GM13977 (cell line): ENCODE measurements around the gene DRGX.

Experiments
- DNase-seq: peaks from one replicate; pipeline ENCODE4 v3.0.0; 2012; ENCODE audit warnings: low spot score
- CTCF ChIP-seq: IDR thresholded peaks from 2 replicates; pipeline ENCODE4 v1.5.1; 2012; ENCODE audit warnings: mild to moderate bottlenecking, control low read depth; ENCODE audit not compliant: insufficient read depth; ENCODE audit errors: extremely low read depth, missing control alignments
- in situ Hi-C: fragments of 300-500 bp; cut with MboI; formaldehyde crosslinking; loops from one replicate; pipeline ENCODE4 v1.12.0; 2022; ENCODE audit warnings: low sequenced_read_pairs, low pct_unique_long_range_greater_than_20kb, mixed read lengths, inconsistent platforms; ENCODE audit not compliant: unreplicated experiment

Gene DRGX

GRCh38 chr10:49364747-49365146 lies 31.1 kb downstream of the DRGX start:
- in situ Hi-C loops, result no loop called here
- TF ChIP-seq CTCF, result no peak
- no peak for DNase-seq

- no peak for TF ChIP-seq CTCF
- in situ Hi-C loops, result no loop called here
- no peak for DNase-seq
Measured at GRCh38 chr10:49364051-49364450, 31.8 kb downstream of the DRGX start.

GRCh38 chr10:49363309-49364031 lies 32.4 kb downstream of the DRGX start:
- no peak for TF ChIP-seq CTCF
- no peak for DNase-seq
- in situ Hi-C loops, result no loop called here

- in situ Hi-C loops, result no loop called here
- no peak for TF ChIP-seq CTCF
- DNase-seq, result peak; percentile 66
Measured at GRCh38 chr10:49362596-49363260, 33.2 kb downstream of the DRGX start.

GRCh38 chr10:49361735-49362568 lies 33.9 kb downstream of the DRGX start:
- in situ Hi-C loops, result no loop called here
- no peak for DNase-seq
- no peak for TF ChIP-seq CTCF

GRCh38 chr10:49361178-49361554 lies 34.7 kb downstream of the DRGX start:
- DNase-seq, result no peak
- in situ Hi-C loops, result no loop called here
- TF ChIP-seq CTCF, result no peak
